ENCODE results near the gene SWAP70.
A peak's percentile ranks its signal among the peaks of the same experiment; 100 is the strongest.

Gene SWAP70

DNA sequence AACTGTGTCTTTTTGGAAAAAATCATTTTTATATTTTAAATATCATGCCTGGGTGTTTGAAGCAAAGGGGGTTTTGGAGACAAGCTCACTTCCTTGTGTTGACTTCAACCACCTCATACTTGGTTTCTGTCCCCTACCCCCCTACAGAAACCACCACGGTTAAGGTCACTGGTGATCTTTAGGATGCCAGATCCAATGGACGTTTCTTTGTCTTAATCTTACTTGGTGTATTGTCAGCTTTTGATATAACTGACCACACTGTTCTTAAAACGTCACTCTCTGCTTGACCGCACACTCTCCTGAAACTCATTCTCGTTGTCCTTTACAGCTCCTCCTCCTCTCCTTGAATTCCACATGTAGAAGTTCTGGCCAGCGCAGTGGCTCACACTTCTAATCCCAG is 34.8 kb upstream of the SWAP70 start:
- no peak overlapping the region for H2AFZ ChIP-seq (ENCODE audit: low read length)

DNA sequence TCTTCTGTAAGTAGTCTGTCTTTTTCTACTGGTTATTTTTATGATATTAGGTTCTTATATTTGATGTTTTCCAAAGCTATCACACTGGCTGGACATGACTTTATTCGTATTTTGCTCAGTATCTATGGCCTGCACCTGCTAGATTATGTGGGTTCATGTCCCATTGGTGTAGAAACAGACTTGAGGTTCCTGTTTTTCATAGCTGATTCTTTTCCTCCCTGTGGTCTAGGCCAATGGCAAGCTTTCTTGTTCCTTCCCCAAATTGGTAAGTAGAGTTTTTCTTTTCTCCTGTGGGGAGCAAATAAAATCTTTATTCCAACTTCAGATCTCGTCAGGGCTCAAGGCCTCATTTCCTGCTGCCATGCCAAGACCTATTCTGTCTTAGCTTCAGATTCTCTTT is 30.2 kb upstream of the SWAP70 start:
- Histone ChIP-seq H3K9me2 (replicated peaks; ENCODE audit: low read depth, low read length) (no peaks in the 10 kb centered on the region), H3K4me3 (ENCODE audit: low read length, poor library complexity, severe bottlenecking) (no peak overlapping the region), H2AFZ (ENCODE audit: low read length) (no peak overlapping the region), H3K4me1 (ENCODE audit: insufficient read depth, low read length, poor library complexity, severe bottlenecking) (peaks cover under 1% of the 10 kb centered on the region), H3K36me3 (ENCODE audit: insufficient read depth, low read length) (no peaks in the 10 kb centered on the region), H3K79me2 (ENCODE audit: insufficient read depth, low read length) (no peaks in the 10 kb centered on the region), H3K27me3 (ENCODE audit: insufficient read depth, low read length, poor library complexity, severe bottlenecking) (no peaks in the 10 kb centered on the region), H3F3A (ENCODE audit: low read depth) (no peaks in the 10 kb centered on the region), H3K9me3 (ENCODE audit: insufficient read depth, low read depth, low read length) (no peaks in the 10 kb centered on the region), H4K20me1 (ENCODE audit: insufficient read depth, low read length, poor library complexity, severe bottlenecking) (no peaks in the 10 kb centered on the region), H3K4me2 (ENCODE audit: low read depth, low read length, poor library complexity, severe bottlenecking) (no peak overlapping the region), H3K9ac (ENCODE audit: low read depth, low read length, poor library complexity, severe bottlenecking) (no peak overlapping the region)
- TF ChIP-seq EZH2phosphoT487 (IDR thresholded peaks at IDR 0.05; ENCODE audit: borderline replicate concordance) (no peak), CTCF (conservative IDR thresholded peaks at IDR 0.05; ENCODE audit: low read length) (no peak)

More for the DNA sequence above, 34.8 kb upstream of the SWAP70 start:
- Histone ChIP-seq H4K20me1 (ENCODE audit: insufficient read depth, low read length, poor library complexity, severe bottlenecking) (no peaks in the 10 kb centered on the region), H3K36me3 (ENCODE audit: insufficient read depth, low read length) (no peaks in the 10 kb centered on the region), H3F3A (ENCODE audit: low read depth) (no peaks in the 10 kb centered on the region), H3K9me3 (ENCODE audit: insufficient read depth, low read depth, low read length) (no peaks in the 10 kb centered on the region), H3K79me2 (ENCODE audit: insufficient read depth, low read length) (no peaks in the 10 kb centered on the region), H3K4me1 (ENCODE audit: insufficient read depth, low read length, poor library complexity, severe bottlenecking) (no peaks in the 10 kb centered on the region), H3K4me2 (ENCODE audit: low read depth, low read length, poor library complexity, severe bottlenecking) (no peak overlapping the region), H3K27me3 (ENCODE audit: insufficient read depth, low read length, poor library complexity, severe bottlenecking) (no peaks in the 10 kb centered on the region), H3K9me2 (replicated peaks; ENCODE audit: low read depth, low read length) (no peaks in the 10 kb centered on the region), H3K9ac (ENCODE audit: low read depth, low read length, poor library complexity, severe bottlenecking) (no peak overlapping the region), H3K4me3 (ENCODE audit: low read length, poor library complexity, severe bottlenecking) (no peak overlapping the region)
- TF ChIP-seq EZH2phosphoT487 (IDR thresholded peaks at IDR 0.05; ENCODE audit: borderline replicate concordance) = no peak

GRCh38 chr11:9636691-9637090 is 27.2 kb upstream of the SWAP70 start:
- Histone ChIP-seq H3K9me3 (ENCODE audit: insufficient read depth, low read depth, low read length) (no peaks in the 10 kb centered on the region), H3K4me1 (ENCODE audit: insufficient read depth, low read length, poor library complexity, severe bottlenecking) (peaks cover 15% of the 10 kb centered on the region), H3K4me2 (ENCODE audit: low read depth, low read length, poor library complexity, severe bottlenecking) (no peak overlapping the region), H3K36me3 (ENCODE audit: insufficient read depth, low read length) (no peaks in the 10 kb centered on the region), H3K9ac (ENCODE audit: low read depth, low read length, poor library complexity, severe bottlenecking) (no peak overlapping the region), H3F3A (ENCODE audit: low read depth) (no peaks in the 10 kb centered on the region), H3K79me2 (ENCODE audit: insufficient read depth, low read length) (no peaks in the 10 kb centered on the region), H3K9me2 (replicated peaks; ENCODE audit: low read depth, low read length) (no peaks in the 10 kb centered on the region), H4K20me1 (ENCODE audit: insufficient read depth, low read length, poor library complexity, severe bottlenecking) (no peaks in the 10 kb centered on the region), H3K4me3 (ENCODE audit: low read length, poor library complexity, severe bottlenecking) (no peak overlapping the region), H3K27me3 (ENCODE audit: insufficient read depth, low read length, poor library complexity, severe bottlenecking) (no peaks in the 10 kb centered on the region), H2AFZ (ENCODE audit: low read length) (no peak overlapping the region)
- TF ChIP-seq CTCF (conservative IDR thresholded peaks at IDR 0.05; ENCODE audit: low read length) = no peak
- no peak for TF ChIP-seq EZH2phosphoT487 (IDR thresholded peaks at IDR 0.05; ENCODE audit: borderline replicate concordance)

DNA sequence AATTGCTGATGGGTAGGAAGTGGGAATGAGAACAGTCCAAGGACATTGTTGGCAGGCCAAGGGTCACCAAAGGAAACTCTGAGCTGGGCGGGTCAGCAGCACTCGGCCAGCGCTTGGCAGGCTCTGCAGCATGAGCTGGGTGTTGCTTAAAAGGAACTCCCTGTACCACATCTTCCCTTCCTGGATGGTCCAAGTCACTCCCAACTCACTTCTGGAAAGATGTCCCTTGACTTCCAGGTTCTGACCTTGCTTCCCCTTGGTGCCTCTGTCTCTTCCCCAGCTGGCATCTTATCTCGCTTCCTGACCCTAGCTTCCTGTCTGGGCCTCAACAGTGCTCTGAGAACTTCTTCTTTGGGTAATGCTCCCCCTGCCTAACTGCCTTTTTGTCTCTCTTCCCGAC is 24.8 kb upstream of the SWAP70 start:
- Histone ChIP-seq H3K4me2 (ENCODE audit: low read depth, low read length, poor library complexity, severe bottlenecking) (peak overlapping the region; percentile 35), H3K36me3 (ENCODE audit: insufficient read depth, low read length) (no peaks in the 10 kb centered on the region), H3K27me3 (ENCODE audit: insufficient read depth, low read length, poor library complexity, severe bottlenecking) (no peaks in the 10 kb centered on the region), H3K9me2 (replicated peaks; ENCODE audit: low read depth, low read length) (no peaks in the 10 kb centered on the region), H3K9me3 (ENCODE audit: insufficient read depth, low read depth, low read length) (no peaks in the 10 kb centered on the region), H3K79me2 (ENCODE audit: insufficient read depth, low read length) (no peaks in the 10 kb centered on the region), H3K4me1 (ENCODE audit: insufficient read depth, low read length, poor library complexity, severe bottlenecking) (peaks cover 26% of the 10 kb centered on the region), H3F3A (ENCODE audit: low read depth) (no peaks in the 10 kb centered on the region), H4K20me1 (ENCODE audit: insufficient read depth, low read length, poor library complexity, severe bottlenecking) (no peaks in the 10 kb centered on the region), H2AFZ (ENCODE audit: low read length) (peak overlapping the region; percentile 68; the same call in 1 of the 2 replicates), H3K4me3 (ENCODE audit: low read length, poor library complexity, severe bottlenecking) (no peak overlapping the region), H3K9ac (ENCODE audit: low read depth, low read length, poor library complexity, severe bottlenecking) (peak overlapping the region; percentile 11)
- TF ChIP-seq CTCF (conservative IDR thresholded peaks at IDR 0.05; ENCODE audit: low read length) (no peak), EZH2phosphoT487 (IDR thresholded peaks at IDR 0.05; ENCODE audit: borderline replicate concordance) (no peak)
